B cell (primary cell): Measurements from ENCODE around the gene DNAAF1. TPM values are rescaled to one million over a fixed set of nuclear protein-coding genes. Genes with fewer than 3 reads are reported as not detected.

ENCODE experiments used
- ATAC-seq: fragments of 200-7000 bp; cut with Tn5 transposase; one replicate; pipeline ENCODE4 v1.10.0; 2021; ENCODE audit warnings: low read depth, mild to moderate bottlenecking, moderate number of reproducible peaks, moderate library complexity
- CTCF ChIA-PET: fragments of 350-600 bp; sonication (Branson Sonifier 250); formaldehyde crosslinking; loops from one replicate; lab custom pipeline; 2021; ENCODE audit warnings: antibody characterized with exemption, inconsistent platforms; lab: Charles Lee
- POLR2A ChIA-PET: fragments of 350-600 bp; sonication (Branson Sonifier 250); formaldehyde crosslinking; loops from one replicate; lab custom pipeline; 2021; ENCODE audit warnings: antibody characterized with exemption; lab: Charles Lee
- DNase-seq: peaks from one replicate; pipeline ENCODE4 v3.0.0; 2013
- H2AFZ ChIP-seq: 2 replicates; pipeline ENCODE4 v1.6.1; 2012; ENCODE audit warnings: mild to moderate bottlenecking, low read depth, low read length; ENCODE audit not compliant: insufficient read depth, poor library complexity, severe bottlenecking
- H3K27ac ChIP-seq, 2 donors: 1 replicate in 1 of 2; 2 replicates in 1 of 2; pipeline ENCODE4 v1.5.1; 2012 to 2013; ENCODE audit warnings: low read length in 2 of 2, mild to moderate bottlenecking in 2 of 2, moderate library complexity in 1 of 2
- H3K27me3 ChIP-seq, 4 experiments: fragments of 200-600 bp in 1 of 4; sonication (generic) in 1 of 4; replicated peaks in 1 of 4; 1 replicate in 2 of 4; 2 replicates in 2 of 4; pipeline versions ENCODE4 v1.6.1 to v1.7.0; 2013 to 2016; ENCODE audit warnings: low read length in 3 of 4, mild to moderate bottlenecking in 2 of 4, mixed read lengths in 1 of 4, moderate library complexity in 1 of 4; ENCODE audit not compliant: insufficient read depth in 4 of 4, control insufficient read depth in 3 of 4; ENCODE audit errors: control extremely low read depth in 1 of 4
- H3K36me3 ChIP-seq, 2 experiments: replicated peaks in 1 of 2; 1 replicate in 1 of 2; 2 replicates in 1 of 2; pipeline versions ENCODE4 v1.6.1 to v1.7.1; 2013; ENCODE audit warnings: low read length in 1 of 2; ENCODE audit not compliant: insufficient read depth in 2 of 2, control insufficient read depth in 1 of 2; ENCODE audit errors: control extremely low read depth in 1 of 2, extremely low read depth in 1 of 2
- H3K4me1 ChIP-seq, 2 donors: fragments of 200-600 bp in 1 of 2; sonication (generic) in 1 of 2; 1 replicate in 1 of 2; 2 replicates in 1 of 2; pipeline versions ENCODE4 v1.5.1 to v1.6.1; 2013 to 2017; ENCODE audit warnings: low read length in 2 of 2; ENCODE audit not compliant: control insufficient read depth in 2 of 2, insufficient read depth in 2 of 2
- H3K4me2 ChIP-seq: replicated peaks from 2 replicates; pipeline ENCODE3; 2012; ENCODE audit warnings: mild to moderate bottlenecking, low read depth, low read length; ENCODE audit not compliant: poor library complexity, severe bottlenecking
- H3K4me3 ChIP-seq, 5 experiments: fragments of 200-600 bp in 1 of 5; sonication (generic) in 1 of 5; 1 replicate in 3 of 5; 2 replicates in 2 of 5; pipeline versions ENCODE4 v1.5.1 to v1.7.0; 2011 to 2016; ENCODE audit warnings: low read length in 4 of 5, mild to moderate bottlenecking in 4 of 5, low read depth in 2 of 5, control low read depth in 1 of 5, moderate library complexity in 1 of 5; ENCODE audit not compliant: insufficient read depth in 1 of 5; ENCODE audit errors: control extremely low read depth in 1 of 5, extremely low read depth in 1 of 5
- H3K79me2 ChIP-seq: fragments of 200-600 bp; sonication (generic); one replicate; pipeline ENCODE4 v1.6.0; 2016; ENCODE audit warnings: low read length; ENCODE audit not compliant: control insufficient read depth, insufficient read depth
- H3K9ac ChIP-seq: fragments of 200-600 bp; sonication (generic); 2 replicates; pipeline ENCODE4 v1.6.1; 2017; ENCODE audit warnings: mild to moderate bottlenecking, low read length, moderate library complexity
- H3K9me3 ChIP-seq, 3 donors: one replicate each; pipeline versions ENCODE4 v1.6.1 to v1.7.1; 2013; ENCODE audit warnings: low read length in 2 of 3; ENCODE audit not compliant: control insufficient read depth in 2 of 3, insufficient read depth in 1 of 3; ENCODE audit errors: control extremely low read depth in 1 of 3
- H4K20me1 ChIP-seq: 2 replicates; pipeline ENCODE4 v1.6.0; 2012; ENCODE audit warnings: mild to moderate bottlenecking, low read length; ENCODE audit not compliant: insufficient read depth, control insufficient read depth, poor library complexity, severe bottlenecking
- H3K27ac Mint-ChIP-seq: one replicate; pipeline ENCODE4 v1.8.0; 2021; ENCODE audit warnings: mixed read lengths
- H3K27me3 Mint-ChIP-seq: one replicate; pipeline ENCODE4 v1.8.0; 2021; ENCODE audit warnings: mixed read lengths
- H3K4me1 Mint-ChIP-seq: one replicate; pipeline ENCODE4 v1.8.0; 2021; ENCODE audit warnings: mixed read lengths
- H3K4me3 Mint-ChIP-seq: one replicate; pipeline ENCODE4 v1.8.0; 2021; ENCODE audit warnings: mixed read lengths
- H3K9me3 Mint-ChIP-seq: one replicate; pipeline ENCODE4 v1.8.0; 2022; ENCODE audit warnings: mixed read lengths; ENCODE audit not compliant: insufficient read depth
- EZH2 ChIP-seq: IDR thresholded peaks from 2 replicates; pipeline ENCODE4 v1.6.1; 2012; ENCODE audit warnings: borderline replicate concordance, low read depth, mild to moderate bottlenecking, moderate library complexity, low read length; ENCODE audit not compliant: insufficient read depth, poor library complexity, severe bottlenecking
- WGBS: methylation state at CpG from one replicate; pipeline ENCODE4 v1.1.5; 2013; ENCODE audit warnings: missing lambda C conversion rate; ENCODE audit not compliant: insufficient coverage; 5-methylcytosine and 5-hydroxymethylcytosine counted together
- intact Hi-C: fragments of 100-400 bp; cut with micrococcal nuclease; formaldehyde crosslinking; loops from one replicate; pipeline ENCODE4 v1.10.0; 2022
- polyA plus RNA-seq: library from polyadenylated mRNA; depleted of rRNA; stranded (reverse); fragments of >200 nt; gene quantifications from 2 replicates; pipeline ENCODE4 v1.2.3, GENCODE V29; 2012
- total RNA-seq, 2 donors: library from RNA; stranded (reverse); fragments of 120-200 nt in 1 of 2; gene quantifications; 1 replicate in 1 of 2; 2 replicates in 1 of 2; pipeline versions ENCODE4 v1.2.3 to v1.2.4, GENCODE V29; 2013 to 2022
- TF ChIP-seq, protein P1 (sequence below): fragments of 200-600 bp; IDR thresholded peaks from one replicate; pipeline ENCODE4 v1.8.0; 2022; ENCODE audit warnings: antibody characterized with exemption, mild to moderate bottlenecking

DNAAF1 gene
- total and polyA plus RNA-seq, 2 donors (not counting 1 experiment from before 2014, with no cell fraction given), result 0.24 to 0.30 TPM

- Mint-ChIP-seq H3K27ac (no peak overlapping the region), H3K27me3 (no peaks in the 10 kb centered on the region), H3K4me1 (peaks cover 12% of the 10 kb centered on the region), H3K4me3 (no peak overlapping the region), H3K9me3 (no peaks in the 10 kb centered on the region)
- no peaks in the 10 kb centered on the region for H3K27me3 ChIP-seq
- no peak overlapping the region for H3K27ac ChIP-seq
- no peak overlapping the region for H3K4me3 ChIP-seq
- H3K9me3 ChIP-seq, result no peaks in the 10 kb centered on the region
- H2AFZ ChIP-seq, result no peak overlapping the region
- no peak for ATAC-seq
- WGBS, result no CpG with 5 or more reads among the region's 7 CpGs
- no peak for TF ChIP-seq EZH2
- TF ChIP-seq, protein P1, sequence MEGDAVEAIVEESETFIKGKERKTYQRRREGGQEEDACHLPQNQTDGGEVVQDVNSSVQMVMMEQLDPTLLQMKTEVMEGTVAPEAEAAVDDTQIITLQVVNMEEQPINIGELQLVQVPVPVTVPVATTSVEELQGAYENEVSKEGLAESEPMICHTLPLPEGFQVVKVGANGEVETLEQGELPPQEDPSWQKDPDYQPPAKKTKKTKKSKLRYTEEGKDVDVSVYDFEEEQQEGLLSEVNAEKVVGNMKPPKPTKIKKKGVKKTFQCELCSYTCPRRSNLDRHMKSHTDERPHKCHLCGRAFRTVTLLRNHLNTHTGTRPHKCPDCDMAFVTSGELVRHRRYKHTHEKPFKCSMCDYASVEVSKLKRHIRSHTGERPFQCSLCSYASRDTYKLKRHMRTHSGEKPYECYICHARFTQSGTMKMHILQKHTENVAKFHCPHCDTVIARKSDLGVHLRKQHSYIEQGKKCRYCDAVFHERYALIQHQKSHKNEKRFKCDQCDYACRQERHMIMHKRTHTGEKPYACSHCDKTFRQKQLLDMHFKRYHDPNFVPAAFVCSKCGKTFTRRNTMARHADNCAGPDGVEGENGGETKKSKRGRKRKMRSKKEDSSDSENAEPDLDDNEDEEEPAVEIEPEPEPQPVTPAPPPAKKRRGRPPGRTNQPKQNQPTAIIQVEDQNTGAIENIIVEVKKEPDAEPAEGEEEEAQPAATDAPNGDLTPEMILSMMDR, result no peak
- no peak overlapping the region for H3K9ac ChIP-seq
- peaks cover 21% of the 10 kb centered on the region for H4K20me1 ChIP-seq
- H3K36me3 ChIP-seq, result no peaks in the 10 kb centered on the region
- peaks cover 3 to 7% of the 10 kb centered on the region in 2 donors for H3K4me1 ChIP-seq
- peaks cover 81% of the 10 kb centered on the region for H3K79me2 ChIP-seq
- intact Hi-C loops, result no loop called here
- DNase-seq, result no peak
- ChIA-PET CTCF (interaction anchor here (1.5 to 2.2 kb wide), 2 partner anchors 21 to 50 kb away, joined by 5 to 7 read pairs; partner anchors contain the start of gene MBTPS1), POLR2A (no interaction called here)
- no peak overlapping the region for H3K4me2 ChIP-seq
Measured at GRCh38 chr16:84137769-84138357, 7.2 kb upstream of the DNAAF1 start.

DNA sequence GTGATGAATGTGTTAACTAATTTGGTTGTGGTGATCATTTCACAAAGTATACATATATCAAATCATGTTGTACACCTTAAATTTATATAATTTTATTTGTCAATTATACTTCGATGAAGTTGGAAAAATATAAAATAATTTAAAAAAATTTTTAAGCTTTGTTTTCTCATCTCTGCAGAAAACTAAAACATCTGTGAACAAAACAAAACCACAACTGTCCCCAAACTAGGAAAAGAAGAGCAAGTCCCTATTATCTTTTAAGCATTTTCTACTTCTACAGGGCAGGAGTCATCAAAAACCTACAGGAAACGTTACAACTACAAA, 6.6 kb upstream of the DNAAF1 start:
- Histone ChIP-seq H3K4me3 (no peak overlapping the region), H4K20me1 (peaks cover 21% of the 10 kb centered on the region), H3K27ac (no peak overlapping the region), H3K4me2 (no peak overlapping the region), H2AFZ (no peak overlapping the region), H3K4me1 (peaks cover 0 to 3% of the 10 kb centered on the region in 2 donors), H3K9me3 (no peaks in the 10 kb centered on the region), H3K36me3 (no peaks in the 10 kb centered on the region), H3K9ac (no peak overlapping the region), H3K27me3 (no peaks in the 10 kb centered on the region), H3K79me2 (peaks cover 87% of the 10 kb centered on the region)
- ATAC-seq (no peak), DNase-seq (no peak)
- intact Hi-C loops, result no loop called here
- Mint-ChIP-seq H3K27me3 (no peaks in the 10 kb centered on the region), H3K9me3 (no peaks in the 10 kb centered on the region), H3K27ac (no peak overlapping the region), H3K4me1 (peaks cover 13% of the 10 kb centered on the region), H3K4me3 (no peak overlapping the region)
- ChIA-PET CTCF (interaction anchor here (0.6 to 1.5 kb wide), 2 partner anchors 21 to 22 kb away, joined by 3 to 7 read pairs; partner anchors contain the start of gene MBTPS1), POLR2A (no interaction called here)
- 75% methylated on average over 1 of the region's 2 CpGs for WGBS
- TF ChIP-seq, protein P1, result no peak
- TF ChIP-seq EZH2, result no peak
